HG03439 (cell line): ENCODE data around the gene FUS.
A peak's percentile ranks its signal among the peaks of the same experiment; 100 is the strongest.

Source experiments
- ATAC-seq: cut with Tn5 transposase; IDR thresholded peaks from one replicate; pipeline ENCODE4 v1.9.1; 2021; ENCODE audit warnings: mild to moderate bottlenecking, moderate library complexity; ENCODE audit not compliant: unreplicated experiment

Gene FUS

DNA sequence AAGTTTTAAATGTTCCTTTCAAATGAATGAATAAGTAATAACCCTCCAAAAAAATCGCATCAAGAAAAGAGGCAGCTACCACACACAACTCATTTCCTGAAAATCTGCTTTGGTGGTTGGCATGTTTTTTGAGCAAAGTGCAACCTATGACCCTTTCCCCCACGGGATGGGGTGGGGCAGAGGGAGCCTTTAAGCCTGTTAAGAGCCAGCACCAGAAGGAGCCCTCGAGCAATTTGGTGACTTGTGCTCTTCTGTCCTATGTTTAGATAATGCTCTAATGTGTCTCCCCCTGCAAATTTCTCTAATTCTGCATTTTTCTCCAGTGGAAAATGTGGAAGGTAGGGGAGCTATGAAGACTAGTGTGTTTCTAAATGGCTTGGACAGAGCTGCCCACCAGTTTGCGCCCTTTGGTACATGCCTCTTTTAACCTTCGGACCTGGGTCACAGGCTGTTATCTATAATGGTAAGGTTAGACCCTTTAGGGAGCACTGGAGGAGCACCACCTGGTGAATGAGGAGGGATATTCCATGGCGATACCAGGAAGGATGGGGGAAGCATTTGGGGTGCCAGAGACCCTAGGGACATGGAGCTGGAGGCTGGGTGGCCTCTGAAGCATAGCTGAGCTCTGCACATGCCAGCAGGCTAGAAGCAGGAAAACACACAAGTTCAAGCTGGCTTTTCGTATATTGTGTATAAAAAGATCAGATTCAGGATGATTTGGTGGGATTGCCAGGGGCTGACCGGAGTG, 21.1 kb downstream of the FUS start:
- ATAC-seq, result no peak

DNA sequence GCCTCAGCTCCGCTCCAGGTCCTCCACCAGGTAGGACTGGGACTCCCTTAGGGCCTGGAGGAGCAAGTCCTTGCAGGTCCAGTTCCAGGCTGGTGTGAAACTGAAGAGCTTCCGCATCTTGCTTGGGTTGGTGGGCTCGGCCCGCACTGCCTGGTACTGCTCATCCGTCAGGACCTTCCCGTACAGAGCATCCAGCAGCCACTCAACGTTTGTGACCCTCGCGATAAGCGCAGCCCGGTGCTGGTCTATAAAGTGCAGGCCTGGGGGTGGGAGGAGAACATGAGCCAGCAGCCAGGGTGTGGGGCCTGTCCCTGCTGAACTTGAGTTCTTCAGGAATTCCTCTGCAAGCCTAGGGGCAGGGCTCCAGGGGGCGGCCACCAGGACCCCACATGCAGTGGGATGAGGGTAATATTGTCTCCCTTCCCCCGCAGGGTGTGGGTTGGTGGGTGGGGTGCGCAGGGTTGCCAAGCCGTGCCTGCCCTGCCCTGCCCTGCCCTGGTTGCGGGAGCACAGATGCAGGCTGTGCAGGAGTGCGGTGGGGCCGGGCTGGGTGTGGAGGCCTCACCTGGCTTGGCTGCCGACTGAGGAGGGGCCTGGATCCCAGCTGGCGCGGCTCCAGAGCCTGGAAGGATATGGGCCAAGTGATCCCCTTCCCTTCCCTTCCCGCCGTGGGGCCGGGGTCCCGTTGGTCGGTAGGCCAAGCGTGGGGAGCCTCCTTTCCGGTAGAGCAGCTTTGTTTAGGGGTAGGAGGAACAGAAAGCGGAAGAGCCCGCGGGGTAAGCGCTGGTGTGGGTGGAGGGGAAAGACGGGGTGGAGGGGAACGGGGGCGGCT, 21.9 kb downstream of the FUS start:
- ATAC-seq, result peak; percentile 44

DNA sequence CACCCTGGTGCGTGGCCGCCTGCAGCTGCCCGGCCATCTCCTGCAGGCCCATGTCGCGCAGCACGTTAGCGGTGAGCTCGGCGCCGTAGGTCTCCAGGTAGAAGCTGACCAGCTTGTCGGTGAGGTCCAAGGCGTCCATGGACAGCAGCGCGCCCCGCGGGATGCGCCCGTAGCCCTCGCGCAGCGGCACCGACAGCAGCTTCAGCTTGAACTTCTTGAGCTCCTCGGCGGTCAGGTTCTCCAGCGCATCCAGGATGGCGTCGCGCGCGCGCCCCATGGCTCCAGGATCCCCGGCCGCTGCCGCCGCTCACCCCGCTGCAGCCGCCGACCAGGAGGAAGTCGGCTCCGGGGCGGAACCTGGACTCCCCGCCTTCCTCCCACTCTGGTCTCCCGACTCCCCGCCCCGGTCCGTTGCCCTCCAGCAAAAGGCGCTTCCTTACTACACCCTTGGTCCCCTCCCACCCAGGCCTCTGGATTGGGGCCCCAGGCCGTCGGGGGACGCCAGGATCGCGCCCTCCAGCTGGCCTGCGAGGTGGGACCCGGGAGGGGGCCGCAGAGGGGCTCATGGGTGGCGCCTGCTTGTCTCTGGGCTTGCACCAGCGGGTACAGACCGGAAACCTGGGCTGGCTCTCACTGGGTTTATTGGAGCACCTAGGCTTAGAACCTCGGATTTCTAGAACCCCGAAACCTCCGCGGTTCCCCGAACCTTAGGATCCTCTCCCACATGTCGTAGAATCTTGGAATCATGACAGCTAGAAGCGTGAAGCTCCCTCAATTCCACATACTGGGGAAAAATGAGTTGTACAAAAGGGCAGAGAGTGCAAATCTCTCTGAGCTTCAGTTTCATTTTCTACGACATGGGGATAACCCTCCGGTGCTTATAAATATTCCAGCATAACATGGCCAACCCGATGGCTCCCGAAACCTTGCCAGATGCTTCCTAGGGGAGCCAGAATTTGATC, 22.8 kb downstream of the FUS start, which contains the start of gene PYCARD:
Gene PYCARD, minus strand, starts transcription at position 347 of the 962 bp plus-strand sequence. Its CDS starts 70 bp downstream, at position 277.
- ATAC-seq, result peak; percentile 29

DNA sequence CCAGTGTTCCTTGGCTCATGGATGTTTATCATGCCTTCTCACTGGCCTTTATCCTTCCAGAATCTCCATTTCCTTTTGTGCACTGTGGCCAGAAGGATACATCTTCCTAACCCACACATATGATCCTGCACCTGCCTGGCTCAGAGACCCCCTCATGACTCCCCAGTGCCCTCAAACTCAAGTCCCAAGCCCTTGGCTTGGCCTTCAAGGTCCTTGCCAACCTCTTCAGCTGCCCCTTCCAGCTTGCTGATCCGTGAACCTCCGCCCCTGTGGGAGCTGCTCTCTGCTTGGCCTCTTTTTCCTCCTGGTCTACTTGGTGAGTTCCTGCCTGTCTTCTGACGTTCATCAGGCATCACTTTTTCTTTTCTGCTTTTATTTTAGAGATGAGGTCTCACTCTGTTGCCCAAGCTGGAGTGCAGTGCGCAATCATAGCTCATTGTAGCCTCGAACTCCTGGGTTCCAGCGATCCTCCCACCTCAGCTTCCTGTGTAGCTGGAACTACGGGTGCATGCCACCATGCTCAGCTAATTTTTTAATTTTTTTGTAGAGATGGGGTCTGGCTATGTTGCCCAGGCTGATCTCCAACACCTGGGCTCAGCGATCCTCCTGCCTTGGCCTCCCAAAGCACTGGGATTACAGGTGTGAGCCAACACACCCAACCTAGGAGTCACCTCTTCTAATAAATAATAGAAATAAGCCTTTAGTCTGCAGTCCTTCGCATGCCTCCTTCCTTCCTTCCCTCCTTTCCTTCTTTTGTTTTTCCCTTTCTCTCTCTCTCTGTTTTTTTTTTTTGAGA, 25.1 kb downstream of the FUS start:
- ATAC-seq, result no peak

DNA sequence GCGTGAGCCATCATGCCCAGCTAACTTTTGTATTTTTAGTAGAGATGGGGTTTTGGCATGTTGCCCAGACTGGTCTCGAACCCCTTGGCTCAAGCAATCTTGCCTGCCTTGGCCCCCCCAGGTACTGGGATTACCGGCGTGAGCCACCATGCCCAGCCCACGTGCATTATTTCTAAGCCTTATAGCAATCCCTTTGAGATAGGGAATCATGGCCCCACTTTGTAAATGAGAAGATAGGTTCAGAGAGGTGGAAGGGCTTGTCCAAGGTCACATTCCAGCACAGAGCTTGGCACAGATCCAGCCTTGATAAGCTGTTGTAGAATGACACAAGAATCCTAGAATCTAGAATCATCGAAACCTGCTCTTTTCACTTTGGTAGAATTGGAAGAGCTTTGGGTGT, 26.8 kb downstream of the FUS start:
- no peak for ATAC-seq

DNA sequence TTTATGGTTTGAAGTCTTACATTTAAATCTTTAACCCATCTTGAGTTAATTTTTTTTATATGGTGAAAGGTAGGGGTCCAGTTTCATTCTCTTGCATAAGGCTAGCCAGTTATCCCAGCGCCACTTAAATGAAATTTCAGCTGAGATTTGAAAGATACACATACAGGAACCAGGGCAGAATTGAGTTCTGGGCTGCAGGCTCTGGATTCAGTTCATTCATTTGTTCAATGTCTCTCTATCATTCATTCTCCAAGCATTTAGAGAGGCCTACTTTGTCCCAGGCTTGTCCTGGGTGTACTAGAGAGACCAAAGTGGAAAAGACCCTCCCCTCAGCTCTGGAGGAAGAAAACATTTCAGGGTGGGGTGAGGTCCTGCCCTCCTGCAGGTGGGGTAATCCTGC, 33.4 kb downstream of the FUS start:
- no peak for ATAC-seq

DNA sequence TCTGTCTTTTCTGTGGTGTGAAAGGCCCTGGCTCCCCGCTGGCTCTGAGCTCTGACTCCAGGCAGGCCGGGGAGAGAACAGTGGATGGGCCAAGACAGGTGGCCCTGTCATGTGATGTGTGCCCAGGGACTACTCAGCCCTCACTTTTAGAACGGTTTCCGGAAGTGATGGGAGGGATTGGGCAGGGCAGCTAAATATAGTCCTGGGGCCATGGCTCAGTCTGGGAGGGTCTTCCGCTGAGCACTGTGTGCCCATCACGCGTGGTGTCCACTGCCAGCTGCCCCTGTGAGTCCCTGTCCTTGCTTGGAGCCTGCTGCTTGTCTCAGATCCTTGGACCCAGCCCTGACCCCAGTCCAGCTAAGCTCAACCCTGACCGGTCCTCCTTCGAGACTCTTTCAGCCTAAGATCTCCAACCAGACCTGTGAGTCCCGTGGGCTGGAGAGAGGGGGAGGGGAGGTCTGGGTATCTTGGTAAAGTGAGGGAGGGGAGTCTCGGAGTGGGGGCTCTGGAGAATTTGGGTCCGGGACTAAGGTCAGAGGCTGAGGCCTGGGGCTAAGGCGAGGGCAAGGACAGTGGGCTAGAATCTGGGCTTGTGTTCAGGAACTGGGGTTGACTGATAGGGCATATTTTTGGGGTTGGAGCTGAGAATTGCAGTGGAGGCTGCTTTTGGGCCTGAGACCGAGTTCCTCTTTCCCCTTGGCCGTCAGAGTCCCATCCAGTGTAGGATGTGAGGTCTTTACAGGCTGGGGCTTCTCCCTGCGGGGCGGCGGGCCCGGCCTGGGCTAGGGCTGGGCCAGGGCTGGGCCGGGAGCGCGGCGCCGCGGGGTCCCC, 34.2 kb downstream of the FUS start, which contains the start of gene TRIM72:
Gene TRIM72, plus strand, starts transcription at position 243 of the 831 bp plus-strand sequence. CDS start 620 bp downstream, outside the sequence.
- ATAC-seq, result no peak

DNA sequence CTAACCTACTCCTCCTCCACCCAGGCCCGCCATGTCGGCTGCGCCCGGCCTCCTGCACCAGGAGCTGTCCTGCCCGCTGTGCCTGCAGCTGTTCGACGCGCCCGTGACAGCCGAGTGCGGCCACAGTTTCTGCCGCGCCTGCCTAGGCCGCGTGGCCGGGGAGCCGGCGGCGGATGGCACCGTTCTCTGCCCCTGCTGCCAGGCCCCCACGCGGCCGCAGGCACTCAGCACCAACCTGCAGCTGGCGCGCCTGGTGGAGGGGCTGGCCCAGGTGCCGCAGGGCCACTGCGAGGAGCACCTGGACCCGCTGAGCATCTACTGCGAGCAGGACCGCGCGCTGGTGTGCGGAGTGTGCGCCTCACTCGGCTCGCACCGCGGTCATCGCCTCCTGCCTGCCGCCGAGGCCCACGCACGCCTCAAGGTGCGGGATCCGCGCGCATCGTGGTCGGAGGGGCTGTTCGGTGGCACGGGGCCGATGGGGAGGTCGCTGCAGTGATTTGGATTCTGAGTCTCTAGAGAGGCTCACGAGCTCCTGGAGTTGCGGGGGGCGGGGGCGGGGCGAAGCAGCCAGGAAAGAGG, 34.9 kb downstream of the FUS start:
- no peak for ATAC-seq

DNA sequence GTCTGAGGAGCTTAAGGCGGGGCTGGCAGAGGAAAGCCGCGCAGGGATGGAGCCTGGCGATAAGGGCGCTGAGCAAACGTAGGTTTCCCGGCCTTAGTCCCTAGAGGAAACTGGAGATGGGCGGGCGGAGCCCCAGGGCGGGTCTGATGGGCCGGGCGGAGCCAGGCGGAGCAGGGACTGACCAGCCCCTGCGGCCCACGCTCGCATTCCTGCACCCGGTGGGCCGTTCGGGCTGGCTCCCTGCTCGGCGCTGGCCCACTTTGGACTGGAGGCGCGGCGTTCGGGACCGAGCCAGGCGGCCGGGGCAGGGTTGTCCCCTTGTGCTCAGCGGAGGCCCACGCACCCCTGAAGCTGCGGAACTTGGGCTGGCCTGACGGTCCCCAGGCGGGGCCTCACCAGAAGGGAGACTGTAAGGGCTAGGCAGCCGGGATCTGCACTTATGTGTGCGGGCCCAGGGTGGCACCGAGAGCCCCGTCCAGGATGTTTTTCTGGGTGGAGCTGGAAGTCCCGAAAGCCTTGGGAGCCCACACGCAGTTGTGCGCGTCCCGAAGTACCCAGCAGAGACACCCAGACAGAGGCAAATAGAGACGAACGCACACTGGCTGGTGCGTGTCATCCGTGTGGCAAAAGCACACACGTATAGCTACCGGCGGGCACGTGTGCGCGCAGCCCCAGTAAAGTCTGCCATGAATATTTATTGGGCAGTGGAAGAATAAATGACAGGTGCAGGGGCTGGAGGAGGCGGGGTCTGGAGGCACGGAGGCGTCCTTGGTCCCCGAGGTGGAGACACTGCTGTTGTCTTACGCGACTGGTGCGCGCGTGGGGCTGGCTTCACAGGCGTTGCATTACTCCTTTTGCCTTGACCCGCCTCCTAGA, 35.6 kb downstream of the FUS start:
- ATAC-seq, result no peak

DNA sequence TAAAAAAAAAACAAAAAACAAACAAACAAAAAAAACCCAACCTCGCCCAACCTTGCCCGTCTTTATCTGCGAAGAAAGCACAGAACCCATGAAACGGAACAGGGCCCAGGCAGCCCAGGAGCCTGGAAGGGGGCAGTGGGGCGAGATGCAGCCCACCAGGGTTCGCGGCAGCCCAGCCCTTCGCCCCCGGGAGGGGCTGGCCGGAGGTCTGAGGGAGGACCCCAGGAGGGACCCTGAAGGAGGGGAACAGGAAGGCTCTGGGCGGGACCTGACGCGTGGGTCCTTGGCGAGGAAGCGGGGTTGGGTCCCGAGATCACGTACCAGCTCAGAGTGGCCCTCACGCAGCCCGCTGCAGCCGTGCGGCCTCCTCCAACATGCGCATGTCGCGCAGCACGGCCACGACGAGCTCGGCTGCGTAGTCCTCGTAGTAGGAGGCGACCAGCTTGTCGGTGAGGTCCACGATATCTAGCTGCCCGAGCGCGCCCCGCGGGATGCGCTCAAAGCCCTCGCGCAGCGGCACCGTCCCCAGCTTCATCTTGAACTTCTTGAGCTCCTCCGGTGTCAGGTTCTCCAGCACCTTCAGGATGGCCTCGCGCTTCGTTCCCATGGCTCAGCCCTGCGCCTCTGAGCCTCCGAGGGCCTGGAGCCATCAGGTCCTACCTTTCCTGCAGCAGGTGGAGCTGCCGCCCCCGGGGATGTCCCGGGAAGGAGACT, 36.6 kb downstream of the FUS start, which contains the start of gene PYDC1:
Gene PYDC1, minus strand, starts transcription at position 714 of the 714 bp plus-strand sequence. Its CDS starts 107 bp downstream, at position 607.
- ATAC-seq, result no peak

DNA sequence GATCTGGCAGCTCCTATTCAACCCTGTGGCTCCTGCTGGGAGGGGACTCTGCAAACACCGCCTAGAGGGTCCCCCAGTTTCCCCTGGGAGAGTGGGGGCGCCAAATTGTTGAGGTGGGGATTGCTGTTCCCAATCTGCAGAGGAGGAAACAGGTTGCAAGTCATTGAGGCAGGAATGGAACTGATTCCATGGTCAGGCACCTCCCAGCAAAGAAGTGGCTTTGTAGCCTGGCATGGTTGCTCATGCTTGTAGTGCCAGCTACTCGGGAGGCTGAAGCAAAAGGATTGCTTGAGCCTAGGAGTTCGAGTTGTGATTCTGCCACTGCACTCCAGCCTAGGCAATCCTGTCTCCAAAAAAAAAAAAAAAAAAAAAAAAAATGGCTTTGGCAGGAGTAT, 37.2 kb downstream of the FUS start:
- ATAC-seq, result no peak

DNA sequence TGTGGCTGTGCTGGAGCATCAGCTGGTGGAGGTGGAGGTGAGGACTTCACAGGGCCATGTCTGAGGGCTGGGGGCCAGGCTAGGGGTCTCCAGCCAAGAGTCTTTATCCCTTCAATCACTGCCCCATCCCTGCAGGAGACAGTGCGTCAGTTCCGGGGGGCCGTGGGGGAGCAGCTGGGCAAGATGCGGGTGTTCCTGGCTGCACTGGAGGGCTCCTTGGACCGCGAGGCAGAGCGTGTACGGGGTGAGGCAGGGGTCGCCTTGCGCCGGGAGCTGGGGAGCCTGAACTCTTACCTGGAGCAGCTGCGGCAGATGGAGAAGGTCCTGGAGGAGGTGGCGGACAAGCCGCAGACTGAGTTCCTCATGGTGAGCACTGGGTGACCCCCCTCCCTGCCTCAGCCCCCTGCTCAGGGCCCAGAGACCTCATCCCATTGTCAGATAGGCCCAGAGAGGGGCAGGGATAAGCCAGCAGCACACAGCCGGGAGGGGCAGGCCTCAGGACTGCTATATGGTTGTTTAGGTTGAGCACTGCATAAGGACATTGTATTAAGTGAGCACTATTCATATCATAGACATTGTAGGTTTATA, 39.3 kb downstream of the FUS start:
- no peak for ATAC-seq

DNA sequence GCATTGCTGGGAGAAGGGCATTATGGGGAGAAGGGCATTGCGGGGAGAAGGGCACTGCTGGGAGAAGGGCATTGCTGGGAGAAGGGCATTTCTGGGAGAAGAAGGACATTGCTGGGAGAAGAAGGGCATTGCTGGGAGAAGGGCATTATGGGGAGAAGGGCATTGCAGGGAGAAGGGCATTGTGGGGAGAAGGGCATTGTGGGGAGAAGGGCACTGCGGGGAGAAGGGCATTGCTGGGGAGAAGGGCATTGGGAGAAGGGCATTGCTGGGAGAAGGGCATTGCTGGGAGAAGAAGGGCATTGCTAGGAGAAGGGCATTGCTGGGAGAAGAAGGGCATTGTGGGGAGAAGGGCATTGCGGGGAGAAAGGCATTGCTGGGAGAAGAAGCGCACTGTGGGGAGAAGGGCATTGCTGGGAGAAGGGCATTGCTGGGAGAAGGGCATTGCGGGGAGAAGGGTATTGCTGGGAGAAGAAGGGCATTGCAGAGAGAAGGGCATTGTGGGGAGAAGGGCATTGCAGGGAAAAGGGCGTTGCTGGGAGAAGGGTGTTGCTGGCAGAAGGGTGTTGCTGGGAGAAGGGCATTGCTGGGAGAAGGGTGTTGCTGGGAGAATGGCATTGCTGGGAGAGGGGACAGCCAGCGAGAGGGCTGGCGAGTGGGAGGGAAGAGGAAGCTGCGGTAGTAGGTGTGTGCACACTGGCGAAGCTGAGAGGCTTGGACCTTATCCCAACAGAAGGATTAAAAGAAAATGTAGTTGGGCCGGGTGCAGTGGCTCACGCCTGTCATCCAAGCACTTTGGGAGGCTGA, 41.6 kb downstream of the FUS start:
- no peak for ATAC-seq

DNA sequence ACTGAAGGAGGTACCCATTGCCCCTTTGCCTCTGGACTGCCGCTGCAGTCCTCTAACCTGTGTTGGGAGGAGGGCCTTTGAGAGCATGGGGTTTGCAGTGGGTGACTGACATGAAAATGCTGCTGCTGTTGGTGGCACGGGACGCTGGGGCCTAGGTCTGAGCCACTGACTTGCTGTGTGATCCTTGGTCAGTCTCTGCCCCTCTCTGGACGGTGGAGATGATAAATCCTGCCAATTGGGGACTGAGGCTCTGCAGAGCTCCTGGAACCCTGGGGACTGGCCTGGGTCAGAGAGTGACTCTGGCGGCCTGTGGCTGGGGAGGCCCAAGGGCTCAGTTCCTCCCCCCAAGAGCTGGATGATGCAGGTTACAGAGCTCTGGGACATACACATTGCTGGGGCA, 43.1 kb downstream of the FUS start:
- no peak for ATAC-seq

DNA sequence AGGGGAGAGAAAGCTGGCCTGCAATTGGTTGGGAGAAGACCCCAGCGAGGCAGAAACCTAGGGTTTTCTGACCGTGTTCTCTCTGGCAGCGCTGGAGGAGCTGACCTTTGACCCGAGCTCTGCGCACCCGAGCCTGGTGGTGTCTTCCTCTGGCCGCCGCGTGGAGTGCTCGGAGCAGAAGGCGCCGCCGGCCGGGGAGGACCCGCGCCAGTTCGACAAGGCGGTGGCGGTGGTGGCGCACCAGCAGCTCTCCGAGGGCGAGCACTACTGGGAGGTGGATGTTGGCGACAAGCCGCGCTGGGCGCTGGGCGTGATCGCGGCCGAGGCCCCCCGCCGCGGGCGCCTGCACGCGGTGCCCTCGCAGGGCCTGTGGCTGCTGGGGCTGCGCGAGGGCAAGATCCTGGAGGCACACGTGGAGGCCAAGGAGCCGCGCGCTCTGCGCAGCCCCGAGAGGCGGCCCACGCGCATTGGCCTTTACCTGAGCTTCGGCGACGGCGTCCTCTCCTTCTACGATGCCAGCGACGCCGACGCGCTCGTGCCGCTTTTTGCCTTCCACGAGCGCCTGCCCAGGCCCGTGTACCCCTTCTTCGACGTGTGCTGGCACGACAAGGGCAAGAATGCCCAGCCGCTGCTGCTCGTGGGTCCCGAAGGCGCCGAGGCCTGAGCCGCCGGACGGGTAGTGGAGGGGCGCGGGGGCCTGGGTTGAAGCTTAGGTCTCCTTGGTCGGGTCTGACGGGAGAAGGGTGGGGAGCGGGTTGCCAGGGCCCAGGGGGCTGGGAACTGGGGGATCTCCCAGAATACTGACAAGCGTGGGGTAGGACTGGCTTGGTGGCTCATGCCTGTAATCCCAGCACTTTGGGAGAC, 44.4 kb downstream of the FUS start:
- ATAC-seq, result no peak
